Measurements from ENCODE around the gene ELOVL6. TPM values are rescaled to one million over a fixed set of nuclear protein-coding genes. Genes with fewer than 3 reads are reported as not detected.

Gene ELOVL6
- total RNA-seq, 1 experiment from 2014 or later = 38.7 TPM

- Histone ChIP-seq H3K9ac (ENCODE audit: low read length) (no peak overlapping the region), H3K4me1 (ENCODE audit: control insufficient read depth in 1 of 2, insufficient read depth in 2 of 2, low read length in 2 of 2) (no peaks in the 10 kb centered on the region), H3K27ac (ENCODE audit: low read depth, low read length) (no peak overlapping the region), H2AFZ (ENCODE audit: low read depth, low read length, poor library complexity, severe bottlenecking) (no peak overlapping the region), H3K9me3 (ENCODE audit: control insufficient read depth in 1 of 2, insufficient read depth in 1 of 2, low read depth in 1 of 2, low read length in 2 of 2) (no peaks in the 10 kb centered on the region), H3K36me3 (ENCODE audit: control insufficient read depth in 1 of 2, insufficient read depth in 2 of 2, low read length in 2 of 2) (no peaks in the 10 kb centered on the region), H3K4me2 (ENCODE audit: low read length) (no peak overlapping the region), H3K4me3 (replicated peaks in 1 of 2; ENCODE audit: low read depth in 1 of 2, low read length in 2 of 2) (no peak overlapping the region), H4K20me1 (ENCODE audit: insufficient read depth) (no peaks in the 10 kb centered on the region), H3K9me2 (ENCODE audit: insufficient read depth) (no peaks in the 10 kb centered on the region), H3K27me3 (ENCODE audit: insufficient read depth, low read length) (no peaks in the 10 kb centered on the region), H3K79me2 (ENCODE audit: insufficient read depth, low read length) (no peaks in the 10 kb centered on the region)
- no peak for TF ChIP-seq FOSL1 (IDR thresholded peaks at IDR 0.05; ENCODE audit: low read depth)
- TF ChIP-seq, protein P1, sequence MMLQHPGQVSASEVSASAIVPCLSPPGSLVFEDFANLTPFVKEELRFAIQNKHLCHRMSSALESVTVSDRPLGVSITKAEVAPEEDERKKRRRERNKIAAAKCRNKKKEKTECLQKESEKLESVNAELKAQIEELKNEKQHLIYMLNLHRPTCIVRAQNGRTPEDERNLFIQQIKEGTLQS (IDR thresholded peaks at IDR 0.05) = no peak
- TF ChIP-seq EGR1 (IDR thresholded peaks at IDR 0.05; ENCODE audit: low read depth) = no peak
- TF ChIP-seq YY1 (IDR thresholded peaks at IDR 0.05; ENCODE audit: extremely low read depth, insufficient replicate concordance, low read depth, low read length) = no peak
- ChIA-PET POLR2A (no interaction called here), RAD21 (ENCODE audit: low non-redundant PET in 1 of 2, low total read pairs in 2 of 2, uncharacterized antibody in 2 of 2, unreplicated experiment in 2 of 2) (no interaction called here), CTCF (no interaction called here)
- no peak for DNase-seq (ENCODE audit: low read depth, low spot score)
- intact Hi-C loops (cut with micrococcal nuclease) = no loop called here
- no peak for ATAC-seq
- BruUV-seq (replicated peaks) = no TSS peak
Observed at GRCh38 chr4:110131916-110132315, 66.5 kb downstream of the ELOVL6 start.

DNA sequence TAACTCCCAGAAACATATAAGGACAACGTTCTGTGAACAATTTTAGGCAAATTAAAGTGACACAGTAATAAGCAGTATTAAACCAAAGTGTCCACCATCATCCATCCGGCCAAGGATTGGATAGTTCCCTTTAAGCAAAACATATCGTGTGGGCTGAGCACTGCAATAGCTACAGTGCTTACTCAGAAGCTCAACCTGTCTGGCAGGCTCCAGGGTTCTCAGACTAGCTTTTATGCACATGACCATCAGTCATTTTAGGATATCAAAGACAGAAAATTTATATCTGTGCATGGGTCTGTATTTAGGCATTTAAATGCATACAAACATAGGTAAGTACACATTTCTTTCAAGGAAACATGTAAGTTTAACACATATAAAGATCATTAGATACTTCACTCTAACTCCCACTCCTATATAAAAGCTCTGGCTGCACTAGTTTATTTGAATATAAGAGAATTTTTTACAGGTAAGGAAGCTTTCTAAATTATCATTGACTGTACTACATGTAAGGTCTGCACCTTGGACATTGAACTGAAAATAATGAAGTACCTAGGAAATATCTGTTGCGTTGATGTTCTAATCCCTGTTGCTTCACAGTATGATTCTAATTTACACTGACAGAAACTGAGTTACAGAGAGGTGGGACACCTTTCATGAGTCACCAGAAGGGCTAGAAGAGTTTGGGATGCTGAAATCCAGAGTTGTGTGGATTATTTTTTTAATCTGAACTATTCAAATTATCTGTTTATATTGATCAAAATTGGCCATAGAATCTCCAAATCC, 67.6 kb downstream of the ELOVL6 start:
- POLR2A ChIA-PET = no interaction called here
- BruUV-seq (replicated peaks) = no TSS peak
- Histone ChIP-seq H3K27ac (ENCODE audit: low read depth, low read length) (no peak overlapping the region), H3K4me1 (ENCODE audit: control insufficient read depth in 1 of 2, insufficient read depth in 2 of 2, low read length in 2 of 2) (no peaks in the 10 kb centered on the region), H4K20me1 (ENCODE audit: insufficient read depth) (no peaks in the 10 kb centered on the region), H3K9me3 (ENCODE audit: control insufficient read depth in 1 of 2, insufficient read depth in 1 of 2, low read depth in 1 of 2, low read length in 2 of 2) (no peaks in the 10 kb centered on the region), H2AFZ (ENCODE audit: low read depth, low read length, poor library complexity, severe bottlenecking) (no peak overlapping the region), H3K79me2 (ENCODE audit: insufficient read depth, low read length) (no peaks in the 10 kb centered on the region), H3K27me3 (ENCODE audit: insufficient read depth, low read length) (no peaks in the 10 kb centered on the region), H3K9me2 (ENCODE audit: insufficient read depth) (no peaks in the 10 kb centered on the region), H3K4me2 (ENCODE audit: low read length) (no peak overlapping the region), H3K36me3 (ENCODE audit: control insufficient read depth in 1 of 2, insufficient read depth in 2 of 2, low read length in 2 of 2) (no peaks in the 10 kb centered on the region), H3K9ac (ENCODE audit: low read length) (no peak overlapping the region), H3K4me3 (replicated peaks in 1 of 2; ENCODE audit: low read depth in 1 of 2, low read length in 2 of 2) (no peak overlapping the region)
- ATAC-seq = no peak
- CTCF ChIA-PET = no interaction called here
- intact Hi-C loops (cut with micrococcal nuclease) = no loop called here
- no peak for DNase-seq (ENCODE audit: low read depth, low spot score)
- TF ChIP-seq CBX3 (IDR thresholded peaks at IDR 0.05; ENCODE audit: low read depth) = no peak
- RAD21 ChIA-PET (ENCODE audit: low non-redundant PET in 1 of 2, low total read pairs in 2 of 2, uncharacterized antibody in 2 of 2, unreplicated experiment in 2 of 2) = no interaction called here
